Pancreas (tissue), 10 donors: ENCODE measurements around the gene PBXIP1. TPM values are rescaled to one million over a fixed set of nuclear protein-coding genes. Genes with fewer than 3 reads are reported as not detected.

ENCODE experiments used
- ATAC-seq, 4 donors: fragments of 200-7000 bp; cut with Tn5 transposase; one replicate each; pipeline versions ENCODE4 v1.8.0 to v1.9.1; 2020; ENCODE audit warnings: mild to moderate bottlenecking in 4 of 4, moderate library complexity in 4 of 4
- DNase-seq, 6 donors: peaks; one replicate each; pipeline ENCODE4 v3.0.0-alpha.2; 2020
- FAIRE-seq: peaks from 2 replicates; lab custom pipeline; 2012; peaks lifted over from hg19 to GRCh38; lab: Jason Lieb, UNC
- H3K27ac ChIP-seq, 4 donors: fragments of 200-600 bp; sonication (generic); 1 replicate in 3 of 4; 2 replicates in 1 of 4; pipeline versions ENCODE4 v1.5.0 to v1.8.0; 2020
- H3K27me3 ChIP-seq, 4 donors: fragments of 200-600 bp; one replicate each; pipeline ENCODE4 v1.8.0; 2021
- H3K36me3 ChIP-seq, 3 donors: fragments of 200-600 bp; sonication (generic) in 1 of 3; one replicate each; pipeline versions ENCODE4 v1.5.0 to v1.8.0; 2020 to 2021
- H3K4me1 ChIP-seq, 3 donors: fragments of 200-600 bp; one replicate each; pipeline ENCODE4 v1.8.0; 2021
- H3K4me3 ChIP-seq, 4 donors: fragments of 200-600 bp; sonication (generic) in 2 of 4; one replicate each; pipeline versions ENCODE4 v1.5.0 to v1.8.0; 2020 to 2021
- H3K9me3 ChIP-seq, 4 donors: fragments of 200-600 bp; one replicate each; pipeline ENCODE4 v1.8.0; 2021
- CTCF ChIP-seq, 4 donors: fragments of 200-600 bp; sonication (generic) in 3 of 4; IDR thresholded peaks; one replicate each; pipeline versions ENCODE4 v1.5.0 to v1.8.0; 2021; ENCODE audit warnings: antibody characterized with exemption in 4 of 4
- WGBS, 2 donors: extraction: QIAGEN DNeasy Blood & Tissue Kit; methylation state at CpG; one replicate each; pipeline ENCODE4 v1.1.7; 2013; 5-methylcytosine and 5-hydroxymethylcytosine counted together
- intact Hi-C, 3 donors: fragments of 100-400 bp; cut with DNase I; formaldehyde crosslinking; loops; one replicate each; pipeline versions ENCODE4 v1.11.1 to v1.14.2; 2022
- polyA plus RNA-seq, 2 donors: library from polyadenylated mRNA; stranded (reverse); fragments of 200-250 nt; gene quantifications; one replicate each; pipeline ENCODE4 v1.2.3, GENCODE V29; 2013
- total RNA-seq, 6 donors: library from RNA; stranded (reverse); fragmentation: NEBNext Ultra II Directional in 4 of 6; extraction: Animal tissue kit (Norgen Biotek cat#: 25700) in 4 of 6; gene quantifications; one replicate each; pipeline versions ENCODE4 v1.2.1 to v1.2.4, GENCODE V29; 2021 to 2023
- donor health status: healthy with polysubstance abuse.
- donor health status: DM: no; HTN: no; CAD: no; lungs with moderate emphysema.
- donor health status: DM: no; HTN: no; CAD: no.
- donor health status: control.
- donor health status: control.
- donor health status: Bipolar disorder and iron deficiency.
- donor health status: DM: yes; HTN: yes; CAD: no.
- donor health status: DM: no; HTN: no; CAD: no.
- donor health status: DM: no; HTN: no; CAD: no.
- donor health status: DM: yes; HTN: yes; CAD: no.

The PBXIP1 gene
- total and polyA plus RNA-seq, 8 donors: 15.6 to 53.1 (median 28.4) TPM

DNA sequence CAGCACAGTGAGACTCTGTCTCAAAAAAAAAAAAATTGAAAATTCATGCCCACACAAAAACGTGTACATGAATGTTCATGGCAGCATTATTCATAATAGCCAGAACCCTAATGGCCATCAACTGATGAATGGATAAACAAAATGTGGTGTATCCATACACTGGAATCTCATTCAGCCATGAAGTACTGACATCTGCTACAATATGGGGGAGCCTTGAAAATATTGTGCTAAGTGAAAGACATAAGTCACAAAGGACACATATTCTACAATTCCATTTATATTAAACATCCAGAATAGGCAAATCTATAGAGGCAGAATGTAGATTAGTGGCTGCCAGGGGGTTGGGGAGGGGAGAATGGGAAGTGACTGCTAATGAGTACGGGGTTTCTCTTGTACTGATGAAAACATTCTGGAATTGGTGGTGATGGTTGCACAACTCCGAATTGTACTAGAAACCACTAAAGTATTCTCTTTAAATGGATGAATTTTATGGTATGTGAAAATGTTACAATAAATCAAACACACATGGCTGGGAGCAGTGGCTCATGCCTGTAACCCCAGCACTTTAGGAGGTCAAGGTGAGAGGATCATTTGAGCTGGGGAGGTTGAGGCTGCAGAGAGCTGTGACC, 52.8 kb downstream of the PBXIP1 start:
- H3K36me3 ChIP-seq: no peaks in the 10 kb centered on the region
- DNase-seq: no peak
- ATAC-seq: no peak
- TF ChIP-seq CTCF (IDR thresholded peaks at IDR 0.05): no peak
- H3K9me3 ChIP-seq: no peaks in the 10 kb centered on the region
- no peaks in the 10 kb centered on the region for H3K27me3 ChIP-seq
- FAIRE-seq: no peak
- no peaks in the 10 kb centered on the region for H3K4me1 ChIP-seq
- no peak overlapping the region for H3K4me3 ChIP-seq
- WGBS, 2 donors: 43 to 62% methylated on average over 3 of the region's 3 CpGs
- intact Hi-C loops: no loop called here
- no peak overlapping the region for H3K27ac ChIP-seq

DNA sequence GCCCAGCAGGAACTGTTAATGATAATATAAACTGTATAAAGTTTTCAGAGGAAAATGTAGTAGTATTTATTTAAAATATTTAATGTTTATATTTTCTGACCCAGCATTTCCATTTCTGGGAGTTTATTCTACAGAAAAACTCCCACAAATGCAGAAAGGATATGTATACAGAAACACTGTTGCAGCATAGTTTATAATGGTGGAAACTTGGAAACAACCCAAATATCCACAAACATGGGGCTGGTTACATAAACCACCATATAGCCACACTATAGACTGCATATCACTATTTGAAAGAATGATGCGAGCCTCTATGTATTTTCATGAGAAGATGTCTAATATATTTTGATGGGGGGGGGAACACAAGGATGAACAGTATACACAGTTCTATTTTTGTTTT, 54.3 kb downstream of the PBXIP1 start:
- DNase-seq: no peak
- H3K27ac ChIP-seq: no peak overlapping the region
- FAIRE-seq: no peak
- intact Hi-C loops: no loop called here
- 81 to 90% methylated on average over 1 of the region's 1 CpG for WGBS, 2 donors
- no peaks in the 10 kb centered on the region for H3K9me3 ChIP-seq
- no peaks in the 10 kb centered on the region for H3K36me3 ChIP-seq
- no peak for TF ChIP-seq CTCF (IDR thresholded peaks at IDR 0.05)
- H3K27me3 ChIP-seq: no peaks in the 10 kb centered on the region
- no peaks in the 10 kb centered on the region for H3K4me1 ChIP-seq
- ATAC-seq: no peak
- no peak overlapping the region for H3K4me3 ChIP-seq

GRCh38 chr1:154899041-154899440, 56.9 kb downstream of the PBXIP1 start:
- no peaks in the 10 kb centered on the region for H3K27me3 ChIP-seq
- WGBS, 2 donors: 82 to 83% methylated on average over 6 of the region's 6 CpGs
- H3K27ac ChIP-seq: no peak overlapping the region
- DNase-seq (no peak), ATAC-seq (no peak), FAIRE-seq (no peak)
- H3K36me3 ChIP-seq: no peaks in the 10 kb centered on the region
- TF ChIP-seq CTCF (IDR thresholded peaks at IDR 0.05): no peak
- H3K9me3 ChIP-seq: no peaks in the 10 kb centered on the region
- H3K4me3 ChIP-seq: no peak overlapping the region
- intact Hi-C loops: no loop called here
- no peaks in the 10 kb centered on the region for H3K4me1 ChIP-seq

DNA sequence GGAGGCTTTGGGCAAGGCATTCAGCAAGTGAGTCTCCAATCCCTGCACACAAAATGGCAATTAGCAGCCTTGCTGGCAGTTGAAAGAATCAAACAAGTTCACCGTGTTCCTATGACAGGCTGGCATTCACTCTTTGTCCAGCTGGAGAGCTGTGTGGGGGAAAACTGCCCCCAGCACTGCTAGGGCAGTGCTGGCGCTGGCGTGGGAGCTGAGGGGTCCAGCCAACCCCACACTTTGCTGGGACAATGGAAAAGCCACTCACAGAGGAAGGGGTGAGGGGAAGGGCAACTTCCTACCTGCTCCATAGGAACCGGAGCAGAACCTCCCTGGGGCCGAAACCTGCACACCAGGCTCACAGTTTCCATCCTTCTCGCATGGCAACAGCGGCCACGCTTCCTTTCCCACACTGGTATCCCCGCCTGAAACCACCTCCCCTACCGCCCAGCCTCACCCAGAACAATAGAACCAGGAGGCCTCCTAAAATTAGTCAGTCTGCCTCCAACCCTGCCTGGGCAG, 59.1 kb downstream of the PBXIP1 start:
- Histone ChIP-seq H3K4me3 (no peak overlapping the region), H3K27me3 (no peaks in the 10 kb centered on the region), H3K27ac (no peak overlapping the region), H3K9me3 (no peaks in the 10 kb centered on the region), H3K4me1 (no peaks in the 10 kb centered on the region), H3K36me3 (no peaks in the 10 kb centered on the region)
- ATAC-seq (no peak), DNase-seq (no peak), FAIRE-seq (no peak)
- 65 to 68% methylated on average over 10 of the region's 10 CpGs for WGBS, 2 donors
- intact Hi-C loops: no loop called here
- no peak for TF ChIP-seq CTCF (IDR thresholded peaks at IDR 0.05)

- H3K4me3 ChIP-seq: no peak overlapping the region
- DNase-seq (no peak), FAIRE-seq (no peak), ATAC-seq (no peak)
- no peaks in the 10 kb centered on the region for H3K9me3 ChIP-seq
- no peaks in the 10 kb centered on the region for H3K27me3 ChIP-seq
- TF ChIP-seq CTCF (IDR thresholded peaks at IDR 0.05): no peak
- H3K27ac ChIP-seq: no peak overlapping the region
- no peaks in the 10 kb centered on the region for H3K4me1 ChIP-seq
- WGBS, 2 donors: 56 to 57% methylated on average over 7 of the region's 7 CpGs
- intact Hi-C loops: no loop called here
- no peaks in the 10 kb centered on the region for H3K36me3 ChIP-seq
Measured at GRCh38 chr1:154895798-154896197, 60.1 kb downstream of the PBXIP1 start.
